Activated T-cell treated with anti-CD3 and anti-CD28 coated beads, Interleukin-2, amount 50 U/mL, for 48 hours (primary cell): ENCODE measurements around the gene ECM1.

Experiments
- DNase-seq, 2 experiments: peaks; one replicate each; pipeline ENCODE4 v3.0.0-alpha.2; 2020

The ECM1 gene

GRCh38 chr1:150560011-150560438 lies 52.1 kb downstream of the ECM1 start:
- peak; percentile 88 for DNase-seq

DNA sequence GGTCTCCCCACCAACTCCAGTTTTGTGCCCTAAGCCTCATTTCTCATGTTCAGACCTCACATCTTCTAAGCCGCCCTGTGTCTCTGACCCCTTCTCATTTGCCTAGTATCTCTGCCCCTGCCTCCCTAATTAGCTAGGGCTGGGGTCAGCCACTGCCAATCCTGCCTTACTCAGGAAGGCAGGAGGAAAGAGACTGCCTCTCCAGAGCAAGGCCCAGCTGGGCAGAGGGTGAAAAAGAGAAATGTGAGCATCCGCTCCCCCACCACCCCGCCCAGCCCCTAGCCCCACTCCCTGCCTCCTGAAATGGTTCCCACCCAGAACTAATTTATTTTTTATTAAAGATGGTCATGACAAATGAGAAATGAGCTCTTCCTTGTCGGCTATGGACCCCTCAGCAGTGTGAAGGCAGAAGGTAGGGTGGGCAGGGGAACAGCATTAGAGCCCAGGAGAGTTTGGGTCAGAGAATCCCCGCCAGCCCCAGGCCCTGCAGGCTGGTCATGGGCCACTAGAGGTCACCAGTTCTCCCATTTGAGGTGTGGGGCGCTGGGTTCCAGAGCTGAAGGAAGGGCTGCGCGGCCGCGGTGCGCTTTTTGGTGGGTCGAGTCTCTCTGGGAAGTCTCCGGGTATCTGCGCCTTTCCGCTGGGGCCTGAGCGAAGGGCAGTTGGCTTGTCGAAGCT lies 52.8 kb downstream of the ECM1 start:
- peak; percentile 93 for DNase-seq

GRCh38 chr1:150561254-150561973 lies 53.5 kb downstream of the ECM1 start:
- peak; percentile 87 for DNase-seq

DNA sequence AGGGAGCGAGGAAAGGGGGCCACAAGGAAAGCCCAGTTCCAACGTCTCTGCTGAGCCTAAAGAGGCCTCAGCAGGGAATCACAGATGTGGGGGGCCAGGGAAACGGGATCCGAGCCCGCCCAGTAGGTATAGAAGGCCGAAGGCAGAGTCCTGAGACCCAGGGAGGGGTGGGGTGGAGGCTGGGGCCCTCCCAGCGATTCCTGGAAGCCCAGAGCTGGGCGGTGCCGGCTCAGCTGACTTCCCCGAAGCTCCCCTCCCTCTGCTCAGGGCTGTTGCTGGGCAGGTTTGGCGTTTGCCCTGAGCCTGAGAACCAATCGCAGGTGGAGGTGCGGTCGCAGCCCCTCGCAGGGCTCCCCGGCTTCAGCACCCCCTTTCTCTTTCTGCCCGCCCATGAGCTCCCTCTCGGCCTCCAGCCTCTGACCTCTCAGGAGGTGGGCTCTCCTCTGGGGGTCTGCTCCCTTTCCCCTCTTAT lies 54.1 kb downstream of the ECM1 start:
- DNase-seq, result peak; percentile 91 to 95

GRCh38 chr1:150562446-150563339 lies 54.8 kb downstream of the ECM1 start:
- peak; percentile 82 to 84 for DNase-seq
